Neural crest cell (in vitro differentiated cells): ENCODE data around the gene BBS4. TPM values are rescaled to one million over a fixed set of nuclear protein-coding genes. Genes with fewer than 3 reads are reported as not detected.

Experiments
- DNase-seq: peaks from one replicate; pipeline ENCODE4 v3.0.0; 2021; ENCODE audit warnings: low read depth, mixed read lengths, low spot score
- H3K27ac Mint-ChIP-seq: one replicate; pipeline ENCODE4 v1.8.0; 2021; ENCODE audit warnings: mild to moderate bottlenecking, mixed read lengths; ENCODE audit not compliant: unreplicated experiment
- H3K27me3 Mint-ChIP-seq: 2 replicates; pipeline ENCODE4 v1.8.0; 2021; ENCODE audit warnings: low read depth, mild to moderate bottlenecking, mixed read lengths
- H3K36me3 Mint-ChIP-seq: 2 replicates; pipeline ENCODE4 v1.8.0; 2021; ENCODE audit warnings: low read depth, mild to moderate bottlenecking, mixed read lengths
- H3K4me1 Mint-ChIP-seq: 2 replicates; pipeline ENCODE4 v1.8.0; 2021; ENCODE audit warnings: mixed read lengths
- H3K4me3 Mint-ChIP-seq: one replicate; pipeline ENCODE4 v1.8.0; 2021; ENCODE audit warnings: mild to moderate bottlenecking, mixed read lengths
- H3K9me3 Mint-ChIP-seq: 2 replicates; pipeline ENCODE4 v1.8.0; 2021; ENCODE audit warnings: mixed read lengths
- CTCF ChIP-seq: fragments of 200-600 bp; sonication (generic); conservative IDR thresholded peaks from 2 replicates; pipeline ENCODE4 v1.5.0; 2021; ENCODE audit warnings: antibody characterized with exemption, mild to moderate bottlenecking
- total RNA-seq: library from RNA; stranded (reverse); gene quantifications from 2 replicates; pipeline ENCODE4 v1.2.1, GENCODE V29; 2021

Gene BBS4
- total RNA-seq, 1 donor from 2014 or later = 27.2 TPM

DNA sequence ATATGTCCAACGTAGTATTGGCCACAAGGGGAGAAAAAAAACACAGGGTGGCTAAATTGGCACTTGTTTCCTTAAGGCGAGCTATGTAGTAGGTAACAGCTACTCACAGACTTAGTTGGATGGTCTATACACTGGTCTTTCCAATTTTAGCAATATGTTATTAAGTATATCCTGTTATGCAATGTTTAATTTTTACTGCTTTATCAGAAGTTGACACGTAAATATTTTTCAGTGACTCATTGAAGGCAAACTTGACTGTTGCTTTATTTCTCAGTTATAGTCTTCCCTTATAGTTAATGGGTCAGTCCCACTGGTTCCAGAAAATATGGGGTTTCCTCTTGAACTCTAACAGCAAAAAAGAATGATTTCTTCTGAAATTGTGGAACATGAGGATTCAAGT is 51.1 kb downstream of the BBS4 start:
- no peak for TF ChIP-seq CTCF
- DNase-seq = no peak
- Mint-ChIP-seq H3K4me1 (no peaks in the 10 kb centered on the region), H3K9me3 (no peaks in the 10 kb centered on the region), H3K27me3 (no peaks in the 10 kb centered on the region), H3K36me3 (peaks cover 31% of the 10 kb centered on the region), H3K4me3 (no peak overlapping the region), H3K27ac (no peak overlapping the region)

GRCh38 chr15:72737723-72738122 is 51.7 kb downstream of the BBS4 start:
- no peaks in the 10 kb centered on the region for H3K27me3 Mint-ChIP-seq
- DNase-seq = no peak
- no peaks in the 10 kb centered on the region for H3K4me1 Mint-ChIP-seq
- TF ChIP-seq CTCF = no peak
- H3K9me3 Mint-ChIP-seq = no peaks in the 10 kb centered on the region
- peaks cover 31% of the 10 kb centered on the region for H3K36me3 Mint-ChIP-seq
- H3K27ac Mint-ChIP-seq = no peak overlapping the region
- H3K4me3 Mint-ChIP-seq = no peak overlapping the region

DNA sequence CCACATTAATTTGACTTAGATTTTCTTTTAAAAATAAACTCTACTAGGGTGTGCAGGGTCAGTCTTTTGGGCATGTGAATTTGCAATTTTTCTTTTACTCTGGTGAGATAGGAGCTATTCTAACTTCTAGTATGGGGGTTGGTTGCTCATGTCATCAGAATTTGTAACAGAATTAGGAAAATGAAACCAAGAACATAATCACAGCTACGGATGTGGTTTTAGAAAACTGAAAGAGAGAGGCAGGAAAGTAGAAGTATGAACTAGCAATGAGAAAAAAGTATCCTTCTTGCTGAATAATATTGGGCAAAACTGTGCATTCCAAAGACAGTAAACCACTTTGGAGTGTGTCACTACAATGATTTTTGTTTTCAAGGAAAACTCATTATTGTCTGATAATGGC is 54.2 kb downstream of the BBS4 start:
- H3K36me3 Mint-ChIP-seq = peaks cover 27% of the 10 kb centered on the region
- H3K27me3 Mint-ChIP-seq = no peaks in the 10 kb centered on the region
- no peak for DNase-seq
- H3K9me3 Mint-ChIP-seq = no peaks in the 10 kb centered on the region
- H3K4me1 Mint-ChIP-seq = no peaks in the 10 kb centered on the region
- no peak for TF ChIP-seq CTCF
- H3K4me3 Mint-ChIP-seq = no peak overlapping the region
- no peak overlapping the region for H3K27ac Mint-ChIP-seq

DNA sequence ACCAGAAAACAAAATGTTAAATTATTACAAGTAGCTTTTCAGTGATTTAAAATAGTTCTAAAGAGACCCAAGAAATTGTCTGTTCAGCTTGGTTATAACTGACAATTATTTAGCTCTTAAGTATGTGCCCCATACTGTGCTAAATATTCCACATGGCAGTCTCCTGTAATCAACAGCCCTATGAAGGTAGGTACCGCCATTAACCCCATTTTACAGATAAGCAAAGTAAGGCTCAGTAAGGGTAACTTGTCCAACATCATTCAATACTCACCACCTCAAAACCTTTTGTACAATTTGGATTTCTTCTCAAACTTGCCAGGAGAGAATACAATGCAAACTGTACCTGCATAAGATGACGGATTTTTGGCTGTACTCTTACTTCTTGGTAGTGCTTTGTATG is 63.7 kb downstream of the BBS4 start:
- Mint-ChIP-seq H3K27me3 (no peaks in the 10 kb centered on the region), H3K9me3 (peaks cover 5% of the 10 kb centered on the region), H3K4me1 (no peaks in the 10 kb centered on the region), H3K4me3 (no peak overlapping the region), H3K27ac (no peak overlapping the region), H3K36me3 (peaks cover 13% of the 10 kb centered on the region)
- TF ChIP-seq CTCF = no peak
- DNase-seq = no peak

DNA sequence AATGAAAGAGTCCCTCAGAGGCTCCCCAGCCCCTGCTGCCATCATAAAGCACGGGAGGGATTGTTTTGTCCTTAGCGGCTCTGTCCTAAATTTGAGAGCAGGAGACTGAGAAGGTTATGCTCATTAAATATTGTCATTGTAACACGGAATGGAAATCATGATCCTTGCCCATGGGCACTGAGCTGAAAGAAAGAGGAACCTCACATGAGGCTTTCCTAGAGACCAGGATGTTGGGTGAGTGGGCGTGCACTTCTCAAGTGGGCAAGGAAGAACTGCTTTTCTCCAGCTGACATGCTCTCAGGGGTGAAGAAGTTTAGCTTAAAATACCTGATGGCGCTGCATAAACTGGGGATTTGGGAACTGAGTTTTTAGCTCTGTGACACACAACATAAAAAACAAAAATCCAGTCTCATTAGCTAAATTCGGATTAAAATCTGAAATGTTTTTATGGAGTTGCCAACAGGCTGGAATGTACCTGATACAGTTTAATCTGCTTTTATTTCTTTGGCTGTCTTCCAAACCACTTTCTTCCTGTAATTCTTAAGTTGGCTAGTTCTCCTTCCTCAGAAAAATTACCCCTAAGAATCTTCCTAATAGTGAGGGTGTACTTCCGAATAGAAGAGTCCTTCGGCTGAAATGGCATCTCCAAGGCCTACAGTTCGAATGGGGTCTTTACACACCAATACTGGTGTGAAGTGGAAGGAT is 65.9 kb downstream of the BBS4 start:
- no peak for TF ChIP-seq CTCF
- no peaks in the 10 kb centered on the region for H3K9me3 Mint-ChIP-seq
- no peaks in the 10 kb centered on the region for H3K4me1 Mint-ChIP-seq
- peaks cover 13% of the 10 kb centered on the region for H3K36me3 Mint-ChIP-seq
- H3K27me3 Mint-ChIP-seq = no peaks in the 10 kb centered on the region
- DNase-seq = no peak
- no peak overlapping the region for H3K4me3 Mint-ChIP-seq
- no peak overlapping the region for H3K27ac Mint-ChIP-seq
